ENCODE measurements around the gene CLIC1. TPM values are rescaled to one million over a fixed set of nuclear protein-coding genes. Genes with fewer than 3 reads are reported as not detected.

Gene CLIC1
- total and polyA plus RNA-seq, 2 donors (not counting 1 experiment from before 2014, with no cell fraction given): 216 to 290 TPM

- no peak for ATAC-seq (ENCODE audit: low read depth)
- intact Hi-C loops (cut with micrococcal nuclease): loop anchor here (5.0 kb wide), 1 partner anchor 34 kb away; the partner anchor contains the start of genes CSNK2B and LY6G5B
- H3K4me3 Mint-ChIP-seq: peak overlapping the region; percentile 98
- ChIA-PET POLR2A (no interaction called here), CTCF (interaction anchor here (1.2 kb wide), 1 partner anchor 102 kb away, joined by 4 read pairs; no protein-coding TSS in a partner anchor)
- H3K4me1 Mint-ChIP-seq: peaks cover 32% of the 10 kb centered on the region
- TF ChIP-seq EZH2 (IDR thresholded peaks at IDR 0.05; ENCODE audit: borderline replicate concordance, insufficient read depth, low read depth, low read length, poor library complexity, severe bottlenecking) (no peak), CTCF (IDR thresholded peaks at IDR 0.05) (no peak)
- H2AFZ ChIP-seq (ENCODE audit: insufficient read depth, low read depth, low read length, poor library complexity, severe bottlenecking): no peak overlapping the region
- no peak overlapping the region for H3K9ac ChIP-seq (ENCODE audit: low read length)
- no peaks in the 10 kb centered on the region for H3K9me3 Mint-ChIP-seq (ENCODE audit: insufficient read depth)
- no peaks in the 10 kb centered on the region for H3K27me3 Mint-ChIP-seq
- H3K36me3 ChIP-seq (replicated peaks in 1 of 2; ENCODE audit: control extremely low read depth in 1 of 2, control insufficient read depth in 1 of 2, extremely low read depth in 1 of 2, insufficient read depth in 2 of 2, low read length in 1 of 2): peaks cover 0 to 42% of the 10 kb centered on the region in 2 experiments
- H3K79me2 ChIP-seq (ENCODE audit: control insufficient read depth, insufficient read depth, low read length): peaks cover 42% of the 10 kb centered on the region
- no peak for DNase-seq
- H3K9me3 ChIP-seq (ENCODE audit: control extremely low read depth in 1 of 3, control insufficient read depth in 2 of 3, insufficient read depth in 1 of 3, low read length in 2 of 3): no peaks in the 10 kb centered on the region
- H3K4me2 ChIP-seq (replicated peaks; ENCODE audit: low read depth, low read length, poor library complexity, severe bottlenecking): peak overlapping the region; percentile 75
- H3K27ac ChIP-seq (ENCODE audit: low read length in 2 of 2): no peak overlapping the region
- peaks cover 20 to 28% of the 10 kb centered on the region in 2 donors for H3K4me1 ChIP-seq (ENCODE audit: control insufficient read depth in 2 of 2, insufficient read depth in 2 of 2, low read length in 2 of 2)
- 100% methylated on average over 1 of the region's 5 CpGs for WGBS (ENCODE audit: insufficient coverage)
- H4K20me1 ChIP-seq (ENCODE audit: control insufficient read depth, insufficient read depth, low read length, poor library complexity, severe bottlenecking): no peaks in the 10 kb centered on the region
- H3K4me3 ChIP-seq (ENCODE audit: control extremely low read depth in 1 of 5, extremely low read depth in 1 of 5, insufficient read depth in 1 of 5, low read depth in 2 of 5, low read length in 4 of 5): no peak overlapping the region
- peak overlapping the region; percentile 28 for H3K27ac Mint-ChIP-seq
- no peaks in the 10 kb centered on the region for H3K27me3 ChIP-seq (replicated peaks in 1 of 4; ENCODE audit: control extremely low read depth in 1 of 4, control insufficient read depth in 3 of 4, insufficient read depth in 4 of 4, low read length in 3 of 4)
Measured at GRCh38 chr6:31700740-31701401, 35.5 kb downstream of the CLIC1 start.

DNA sequence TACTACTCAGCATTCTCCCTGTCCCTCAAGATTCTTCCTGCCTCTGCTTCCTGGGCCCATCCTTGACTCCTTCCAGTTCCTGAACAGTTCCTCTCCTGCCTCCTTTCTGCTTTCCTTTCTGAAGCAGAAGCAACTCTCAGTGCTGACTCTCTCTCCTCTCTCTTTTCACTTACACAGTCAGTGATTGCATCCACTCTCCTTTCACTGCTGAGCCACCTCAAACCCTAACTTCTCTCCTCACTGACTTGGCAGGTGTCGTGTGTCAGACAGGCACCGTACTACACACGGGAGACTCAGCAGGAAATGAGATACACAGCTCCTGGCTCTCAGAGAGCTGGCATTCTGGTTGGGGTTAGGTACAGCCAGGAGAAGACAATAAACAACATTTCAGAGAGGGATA, 38.8 kb downstream of the CLIC1 start:
- WGBS (ENCODE audit: insufficient coverage): no CpG with 5 or more reads among the region's 3 CpGs
- H3K27ac ChIP-seq (ENCODE audit: low read length in 2 of 2): no peak overlapping the region
- peaks cover 37% of the 10 kb centered on the region for H3K79me2 ChIP-seq (ENCODE audit: control insufficient read depth, insufficient read depth, low read length)
- peaks cover 24% of the 10 kb centered on the region for H3K4me1 Mint-ChIP-seq
- no peak overlapping the region for H2AFZ ChIP-seq (ENCODE audit: insufficient read depth, low read depth, low read length, poor library complexity, severe bottlenecking)
- intact Hi-C loops (cut with micrococcal nuclease): no loop called here
- no peaks in the 10 kb centered on the region for H4K20me1 ChIP-seq (ENCODE audit: control insufficient read depth, insufficient read depth, low read length, poor library complexity, severe bottlenecking)
- no peaks in the 10 kb centered on the region for H3K9me3 ChIP-seq (ENCODE audit: control extremely low read depth in 1 of 3, control insufficient read depth in 2 of 3, insufficient read depth in 1 of 3, low read length in 2 of 3)
- ATAC-seq (ENCODE audit: low read depth): no peak
- H3K36me3 ChIP-seq (replicated peaks in 1 of 2; ENCODE audit: control extremely low read depth in 1 of 2, control insufficient read depth in 1 of 2, extremely low read depth in 1 of 2, insufficient read depth in 2 of 2, low read length in 1 of 2): peaks cover 0 to 66% of the 10 kb centered on the region in 2 experiments
- CTCF ChIA-PET: interaction anchor here (0.6 kb wide), 1 partner anchor 562 kb away, joined by 3 read pairs; no protein-coding TSS in a partner anchor
- no peaks in the 10 kb centered on the region for H3K27me3 ChIP-seq (replicated peaks in 1 of 4; ENCODE audit: control extremely low read depth in 1 of 4, control insufficient read depth in 3 of 4, insufficient read depth in 4 of 4, low read length in 3 of 4)
- H3K9me3 Mint-ChIP-seq (ENCODE audit: insufficient read depth): no peaks in the 10 kb centered on the region
- no peak for DNase-seq
- POLR2A ChIA-PET: no interaction called here
- no peak overlapping the region for H3K9ac ChIP-seq (ENCODE audit: low read length)
- TF ChIP-seq EZH2 (IDR thresholded peaks at IDR 0.05; ENCODE audit: borderline replicate concordance, insufficient read depth, low read depth, low read length, poor library complexity, severe bottlenecking): no peak
- TF ChIP-seq CTCF (IDR thresholded peaks at IDR 0.05): no peak
- no peak overlapping the region for H3K4me2 ChIP-seq (replicated peaks; ENCODE audit: low read depth, low read length, poor library complexity, severe bottlenecking)
- H3K27me3 Mint-ChIP-seq: no peaks in the 10 kb centered on the region
- peaks cover 14 to 19% of the 10 kb centered on the region in 2 donors for H3K4me1 ChIP-seq (ENCODE audit: control insufficient read depth in 2 of 2, insufficient read depth in 2 of 2, low read length in 2 of 2)
- no peak overlapping the region for H3K4me3 ChIP-seq (ENCODE audit: control extremely low read depth in 1 of 5, extremely low read depth in 1 of 5, insufficient read depth in 1 of 5, low read depth in 2 of 5, low read length in 4 of 5)
- peak overlapping the region; percentile 21 for H3K27ac Mint-ChIP-seq
- no peak overlapping the region for H3K4me3 Mint-ChIP-seq
